Measurements from ENCODE around the gene CAPG. TPM values are rescaled to one million over a fixed set of nuclear protein-coding genes. Genes with fewer than 3 reads are reported as not detected.

The CAPG gene
- total and polyA plus RNA-seq, 2 of the 4 experiments (the other 2 are of a cell fraction) = 79.9 to 98.3 TPM

DNA sequence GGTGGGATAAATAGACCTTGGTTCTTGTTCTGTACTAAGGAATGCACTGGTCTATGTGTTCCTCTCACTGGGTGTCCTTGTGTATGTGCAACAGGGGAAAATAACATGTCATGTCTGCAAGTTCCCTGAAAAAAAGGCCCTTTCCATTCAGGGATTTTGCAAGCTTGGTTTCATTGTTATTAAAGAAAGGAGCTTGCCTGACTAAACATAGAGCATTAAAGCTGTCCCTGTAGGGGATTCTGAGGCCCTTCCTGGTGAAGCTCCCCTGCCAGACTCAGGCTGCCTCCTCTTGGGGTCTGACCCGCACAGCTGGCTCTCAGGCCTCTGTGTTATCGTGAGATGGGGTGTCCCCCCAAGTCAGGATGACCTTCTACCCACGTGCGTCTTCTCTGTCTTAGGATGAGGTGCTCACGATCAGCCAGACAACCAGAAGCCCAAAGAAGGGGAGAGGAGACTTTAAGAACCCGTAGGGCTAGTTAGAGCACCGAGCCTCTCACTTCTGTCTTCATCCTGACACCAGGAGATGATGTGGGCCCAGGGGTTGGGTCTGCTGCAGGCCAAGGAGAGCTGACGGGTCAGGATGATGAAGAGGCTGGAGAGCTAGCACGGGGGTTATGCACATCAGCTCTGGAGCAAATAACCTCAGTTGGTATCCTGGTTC lies 21.2 kb downstream of the CAPG start:
- Histone ChIP-seq H3K36me3 (ENCODE audit: control insufficient read depth, insufficient read depth, low read length) (peaks cover 36% of the 10 kb centered on the region), H3K9me1 (ENCODE audit: insufficient read depth, low read length) (peaks cover 1% of the 10 kb centered on the region; the same call in 1 of the 2 replicates), H2BK5ac (ENCODE audit: low read depth, low read length, poor library complexity, severe bottlenecking) (no peak overlapping the region), H2AFZ (replicated peaks; ENCODE audit: low read length, poor library complexity) (no peak overlapping the region), H3K4me2 (ENCODE audit: low read depth, low read length) (no peak overlapping the region), H2BK120ac (ENCODE audit: low read depth, low read length) (no peak overlapping the region), H3K9me3 (ENCODE audit: control insufficient read depth, insufficient read depth, low read length) (no peaks in the 10 kb centered on the region), H2BK15ac (ENCODE audit: low read depth, low read length) (no peak overlapping the region), H3K4me3 (ENCODE audit: insufficient read depth, low read depth, low read length) (no peak overlapping the region), H2AK5ac (ENCODE audit: low read depth, low read length) (no peak overlapping the region), H3K23ac (ENCODE audit: low read depth, low read length) (no peak overlapping the region), H3K4ac (ENCODE audit: low read depth, low read length) (no peak overlapping the region), H3K18ac (ENCODE audit: low read depth, low read length) (no peak overlapping the region), H4K8ac (ENCODE audit: low read depth in 2 of 2, low read length in 2 of 2) (no peak overlapping the region), H4K20me1 (ENCODE audit: insufficient read depth, low read length) (no peaks in the 10 kb centered on the region), H4K91ac (ENCODE audit: insufficient read depth, low read depth, low read length) (no peak overlapping the region), H4K5ac (ENCODE audit: low read depth, low read length) (no peak overlapping the region), H2AK9ac (replicated peaks; ENCODE audit: low read depth, low read length, poor library complexity) (no peak overlapping the region), H3K27me3 (ENCODE audit: control insufficient read depth, insufficient read depth, low read length) (no peaks in the 10 kb centered on the region), H3K4me1 (ENCODE audit: control insufficient read depth, insufficient read depth, low read length) (peaks cover 2% of the 10 kb centered on the region), H3K56ac (ENCODE audit: extremely low read depth, insufficient read depth, low read length) (no peak overlapping the region), H3K14ac (replicated peaks; ENCODE audit: low read depth, low read length) (no peak overlapping the region), H3K79me1 (ENCODE audit: low read depth in 1 of 2, low read length in 2 of 2) (no peaks in the 10 kb centered on the region), H3K27ac (ENCODE audit: insufficient read depth, low read length) (no peak overlapping the region), H3K9ac (ENCODE audit: low read depth, low read length) (no peak overlapping the region), H2BK20ac (ENCODE audit: low read depth, low read length) (no peak overlapping the region)
- BruUV-seq (replicated peaks) = no TSS peak
- dilution Hi-C loops (cut with HindIII; ENCODE audit: low sequenced_read_pairs, unreplicated experiment) = no loop called here
- ATAC-seq (ENCODE audit: low read depth) = no peak
- DNase-seq = no peak
- WGBS, 2 experiments (ENCODE audit: extremely low coverage in 2 of 2, insufficient read length in 1 of 2) = 83% methylated on average over 1 of the region's 9 CpGs; no CpG with 5 or more reads in 1 of the 2 experiments
- CTCF ChIA-PET = no interaction called here
- intact Hi-C loops (cut with micrococcal nuclease) = no loop called here
- POLR2A ChIA-PET (ENCODE audit: unreplicated experiment) = no interaction called here
- TF ChIP-seq SMC3 (IDR thresholded peaks at IDR 0.05; ENCODE audit: low read depth, low read length) (no peak), RCOR1 (IDR thresholded peaks at IDR 0.05; ENCODE audit: insufficient replicate concordance, low read length) (no peak), FOS (IDR thresholded peaks at IDR 0.05; ENCODE audit: low read depth, low read length) (no peak), CHD1 (IDR thresholded peaks at IDR 0.05; ENCODE audit: low read depth, low read length) (no peak), RAD21 (IDR thresholded peaks at IDR 0.05; ENCODE audit: low read length) (no peak)
- TF ChIP-seq, protein P1, sequence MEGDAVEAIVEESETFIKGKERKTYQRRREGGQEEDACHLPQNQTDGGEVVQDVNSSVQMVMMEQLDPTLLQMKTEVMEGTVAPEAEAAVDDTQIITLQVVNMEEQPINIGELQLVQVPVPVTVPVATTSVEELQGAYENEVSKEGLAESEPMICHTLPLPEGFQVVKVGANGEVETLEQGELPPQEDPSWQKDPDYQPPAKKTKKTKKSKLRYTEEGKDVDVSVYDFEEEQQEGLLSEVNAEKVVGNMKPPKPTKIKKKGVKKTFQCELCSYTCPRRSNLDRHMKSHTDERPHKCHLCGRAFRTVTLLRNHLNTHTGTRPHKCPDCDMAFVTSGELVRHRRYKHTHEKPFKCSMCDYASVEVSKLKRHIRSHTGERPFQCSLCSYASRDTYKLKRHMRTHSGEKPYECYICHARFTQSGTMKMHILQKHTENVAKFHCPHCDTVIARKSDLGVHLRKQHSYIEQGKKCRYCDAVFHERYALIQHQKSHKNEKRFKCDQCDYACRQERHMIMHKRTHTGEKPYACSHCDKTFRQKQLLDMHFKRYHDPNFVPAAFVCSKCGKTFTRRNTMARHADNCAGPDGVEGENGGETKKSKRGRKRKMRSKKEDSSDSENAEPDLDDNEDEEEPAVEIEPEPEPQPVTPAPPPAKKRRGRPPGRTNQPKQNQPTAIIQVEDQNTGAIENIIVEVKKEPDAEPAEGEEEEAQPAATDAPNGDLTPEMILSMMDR (conservative IDR thresholded peaks at IDR 0.05; ENCODE audit: low read depth, low read length) = no peak
- TF ChIP-seq, protein P2, sequence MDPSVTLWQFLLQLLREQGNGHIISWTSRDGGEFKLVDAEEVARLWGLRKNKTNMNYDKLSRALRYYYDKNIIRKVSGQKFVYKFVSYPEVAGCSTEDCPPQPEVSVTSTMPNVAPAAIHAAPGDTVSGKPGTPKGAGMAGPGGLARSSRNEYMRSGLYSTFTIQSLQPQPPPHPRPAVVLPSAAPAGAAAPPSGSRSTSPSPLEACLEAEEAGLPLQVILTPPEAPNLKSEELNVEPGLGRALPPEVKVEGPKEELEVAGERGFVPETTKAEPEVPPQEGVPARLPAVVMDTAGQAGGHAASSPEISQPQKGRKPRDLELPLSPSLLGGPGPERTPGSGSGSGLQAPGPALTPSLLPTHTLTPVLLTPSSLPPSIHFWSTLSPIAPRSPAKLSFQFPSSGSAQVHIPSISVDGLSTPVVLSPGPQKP (IDR thresholded peaks at IDR 0.05; ENCODE audit: borderline replicate concordance, low read depth, low read length) = no peak
- TF ChIP-seq, protein P3, sequence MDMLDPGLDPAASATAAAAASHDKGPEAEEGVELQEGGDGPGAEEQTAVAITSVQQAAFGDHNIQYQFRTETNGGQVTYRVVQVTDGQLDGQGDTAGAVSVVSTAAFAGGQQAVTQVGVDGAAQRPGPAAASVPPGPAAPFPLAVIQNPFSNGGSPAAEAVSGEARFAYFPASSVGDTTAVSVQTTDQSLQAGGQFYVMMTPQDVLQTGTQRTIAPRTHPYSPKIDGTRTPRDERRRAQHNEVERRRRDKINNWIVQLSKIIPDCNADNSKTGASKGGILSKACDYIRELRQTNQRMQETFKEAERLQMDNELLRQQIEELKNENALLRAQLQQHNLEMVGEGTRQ (IDR thresholded peaks at IDR 0.05; ENCODE audit: low read depth, low read length) = no peak
- in situ Hi-C loops (cut with MboI; ENCODE audit: low sequenced_read_pairs) = no loop called here

All from IMR-90 (cell line).